ENCODE results near the gene PLAC8L1. TPM values are rescaled to one million over a fixed set of nuclear protein-coding genes. Genes with fewer than 3 reads are reported as not detected.

Gene PLAC8L1
- total RNA-seq, 6 experiments from 2014 or later = 0.38 to 0.61 (median 0.46) TPM; not detected in 3

- TF ChIP-seq CTCF (IDR thresholded peaks at IDR 0.05) = no peak
- Mint-ChIP-seq H3K4me3 (no peak overlapping the region), H3K27me3 (ENCODE audit: insufficient read depth) (peaks cover 16% of the 10 kb centered on the region), H3K4me1 (ENCODE audit: low read depth) (peaks cover 8% of the 10 kb centered on the region), H3K36me3 (ENCODE audit: low read depth) (0 out of 2 replicates have a peak, but pooled peaks cover 6% of the 10 kb centered on the region), H3K9me3 (no peaks in the 10 kb centered on the region), H3K27ac (no peak overlapping the region)
- DNase-seq = no peak
Measured at GRCh38 chr5:146068206-146068605, 37.2 kb downstream of the PLAC8L1 start.

DNA sequence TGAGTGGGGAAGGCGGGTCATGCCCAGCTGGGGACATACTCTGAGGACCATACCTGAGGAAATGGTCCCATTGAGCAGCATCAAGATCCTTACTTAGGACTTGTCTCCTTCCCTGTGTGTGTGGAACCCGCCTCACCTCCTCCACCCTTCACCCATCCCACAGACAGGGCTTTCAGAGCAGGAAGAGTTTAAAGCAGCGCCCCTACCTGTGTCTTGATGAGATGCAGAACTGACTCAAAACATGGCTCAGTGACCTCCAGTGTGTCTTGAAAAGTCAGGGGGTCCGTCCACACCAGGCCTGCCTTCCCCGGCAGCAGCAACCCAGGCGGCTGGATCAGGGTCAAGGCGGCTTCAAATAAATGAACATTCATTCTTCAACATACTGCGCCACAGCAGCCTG, 38.4 kb downstream of the PLAC8L1 start:
- H3K4me3 Mint-ChIP-seq = no peak overlapping the region
- H3K27me3 Mint-ChIP-seq (ENCODE audit: insufficient read depth) = peaks cover 12% of the 10 kb centered on the region
- no peak for TF ChIP-seq CTCF (IDR thresholded peaks at IDR 0.05)

DNA sequence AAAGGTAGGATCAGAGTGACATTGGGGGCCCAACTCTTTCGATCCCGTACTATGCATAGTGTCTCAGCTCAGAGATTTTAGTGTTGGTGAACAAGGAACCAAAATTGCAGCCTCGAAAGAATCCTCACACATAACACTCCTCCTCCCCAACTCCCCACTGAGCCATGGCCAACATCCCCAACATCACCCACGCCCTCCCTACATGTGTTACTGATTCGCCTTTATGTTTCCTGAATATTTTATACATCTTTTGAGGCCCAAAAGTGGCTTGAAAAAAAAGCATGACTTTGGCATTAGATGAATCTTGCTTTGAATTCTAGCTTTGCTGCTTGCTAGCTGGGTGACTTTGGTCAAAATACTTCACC, 45.2 kb downstream of the PLAC8L1 start:
- Mint-ChIP-seq H3K27me3 (ENCODE audit: insufficient read depth) (peaks cover 24% of the 10 kb centered on the region), H3K4me3 (no peak overlapping the region), H3K9me3 (no peaks in the 10 kb centered on the region), H3K36me3 (ENCODE audit: low read depth) (no peaks in the 10 kb centered on the region), H3K4me1 (ENCODE audit: low read depth) (no peaks in the 10 kb centered on the region), H3K27ac (no peak overlapping the region)
- DNase-seq = no peak
- TF ChIP-seq CTCF (IDR thresholded peaks at IDR 0.05) = no peak

More for the DNA sequence above, 38.4 kb downstream of the PLAC8L1 start:
- Mint-ChIP-seq H3K4me1 (ENCODE audit: low read depth) (peaks cover 5% of the 10 kb centered on the region), H3K9me3 (no peaks in the 10 kb centered on the region), H3K36me3 (ENCODE audit: low read depth) (0 out of 2 replicates have a peak, but pooled peaks cover 4% of the 10 kb centered on the region), H3K27ac (no peak overlapping the region)
- DNase-seq = no peak

- Mint-ChIP-seq H3K9me3 (no peaks in the 10 kb centered on the region), H3K27me3 (ENCODE audit: insufficient read depth) (peaks cover 24% of the 10 kb centered on the region), H3K4me3 (no peak overlapping the region), H3K27ac (no peak overlapping the region), H3K36me3 (ENCODE audit: low read depth) (no peaks in the 10 kb centered on the region), H3K4me1 (ENCODE audit: low read depth) (no peaks in the 10 kb centered on the region)
- no peak for DNase-seq
- no peak for TF ChIP-seq CTCF (IDR thresholded peaks at IDR 0.05)
Measured at GRCh38 chr5:146059460-146060220, 45.7 kb downstream of the PLAC8L1 start.

DNA sequence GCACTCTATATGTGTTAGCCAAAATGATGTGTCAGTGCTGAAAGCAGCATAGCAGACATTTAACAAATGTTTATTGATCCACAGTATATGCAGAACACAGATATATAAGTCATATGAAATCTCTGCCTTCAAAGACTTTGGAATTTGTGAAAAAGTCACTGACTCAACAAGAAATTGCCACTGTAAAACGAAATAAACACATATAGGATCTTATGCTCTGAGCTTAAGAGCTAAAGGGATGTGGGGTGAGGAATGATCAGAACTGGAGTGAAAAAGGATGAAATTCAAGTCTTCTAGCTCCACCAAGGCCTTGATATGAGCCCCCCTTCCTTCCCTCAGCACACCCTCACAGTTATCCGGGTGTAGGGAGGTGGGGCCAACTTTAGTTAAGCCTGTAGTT, 49.9 kb downstream of the PLAC8L1 start:
- TF ChIP-seq CTCF (IDR thresholded peaks at IDR 0.05) = no peak

More for the DNA sequence above, 49.9 kb downstream of the PLAC8L1 start:
- no peak for DNase-seq
- Mint-ChIP-seq H3K4me1 (ENCODE audit: low read depth) (peaks cover 19% of the 10 kb centered on the region), H3K27me3 (ENCODE audit: insufficient read depth) (peaks cover 23% of the 10 kb centered on the region), H3K9me3 (no peaks in the 10 kb centered on the region), H3K4me3 (no peak overlapping the region), H3K27ac (no peak overlapping the region), H3K36me3 (ENCODE audit: low read depth) (no peaks in the 10 kb centered on the region)

Measured in HFFc6 (cell line).